HUES64 (cell line): Measurements from ENCODE around the gene CEP128. TPM values are rescaled to one million over a fixed set of nuclear protein-coding genes. Genes with fewer than 3 reads are reported as not detected.
A peak's percentile ranks its signal among the peaks of the same experiment; 100 is the strongest.

Source experiments
- H3K27ac ChIP-seq: 2 replicates; pipeline ENCODE4 v1.7.0; 2013; ENCODE audit warnings: low read depth, low read length, inconsistent platforms
- H3K27me3 ChIP-seq: 2 replicates; pipeline ENCODE4 v1.6.1; 2013; ENCODE audit warnings: mild to moderate bottlenecking, low read length; ENCODE audit not compliant: insufficient read depth
- H3K36me3 ChIP-seq: 2 replicates; pipeline ENCODE4 v1.6.1; 2013; ENCODE audit warnings: mild to moderate bottlenecking, low read length; ENCODE audit not compliant: insufficient read depth
- H3K4me1 ChIP-seq: 2 replicates; pipeline ENCODE4 v1.6.1; 2013; ENCODE audit warnings: mild to moderate bottlenecking, low read length, moderate library complexity; ENCODE audit not compliant: insufficient read depth
- H3K4me3 ChIP-seq: 2 replicates; pipeline ENCODE4 v1.5.1; 2013; ENCODE audit warnings: mild to moderate bottlenecking, low read length, moderate library complexity
- H3K9ac ChIP-seq: 2 replicates; pipeline ENCODE4 v1.6.1; 2013; ENCODE audit warnings: mild to moderate bottlenecking, low read depth, low read length
- H3K9me3 ChIP-seq: 2 replicates; pipeline ENCODE4 v1.6.1; 2013; ENCODE audit warnings: low read depth, low read length; ENCODE audit not compliant: insufficient read depth
- WGBS: fragments of 150-250, 120-280 bp; methylation state at CpG from one replicate; pipeline ENCODE4 v1.1.7; 2013; ENCODE audit warnings: missing lambda C conversion rate; 5-methylcytosine and 5-hydroxymethylcytosine counted together
- polyA plus RNA-seq, 2 experiments: library from polyadenylated mRNA; stranded (reverse); fragments of 50-300 nt; gene quantifications; one replicate each; pipeline ENCODE4 v1.2.3, GENCODE V29; 2013

Gene CEP128
- 5.9 TPM for polyA plus RNA-seq (2013, experiment 1 of 2)
- polyA plus RNA-seq (2013, experiment 2 of 2) = 7.7 TPM

DNA sequence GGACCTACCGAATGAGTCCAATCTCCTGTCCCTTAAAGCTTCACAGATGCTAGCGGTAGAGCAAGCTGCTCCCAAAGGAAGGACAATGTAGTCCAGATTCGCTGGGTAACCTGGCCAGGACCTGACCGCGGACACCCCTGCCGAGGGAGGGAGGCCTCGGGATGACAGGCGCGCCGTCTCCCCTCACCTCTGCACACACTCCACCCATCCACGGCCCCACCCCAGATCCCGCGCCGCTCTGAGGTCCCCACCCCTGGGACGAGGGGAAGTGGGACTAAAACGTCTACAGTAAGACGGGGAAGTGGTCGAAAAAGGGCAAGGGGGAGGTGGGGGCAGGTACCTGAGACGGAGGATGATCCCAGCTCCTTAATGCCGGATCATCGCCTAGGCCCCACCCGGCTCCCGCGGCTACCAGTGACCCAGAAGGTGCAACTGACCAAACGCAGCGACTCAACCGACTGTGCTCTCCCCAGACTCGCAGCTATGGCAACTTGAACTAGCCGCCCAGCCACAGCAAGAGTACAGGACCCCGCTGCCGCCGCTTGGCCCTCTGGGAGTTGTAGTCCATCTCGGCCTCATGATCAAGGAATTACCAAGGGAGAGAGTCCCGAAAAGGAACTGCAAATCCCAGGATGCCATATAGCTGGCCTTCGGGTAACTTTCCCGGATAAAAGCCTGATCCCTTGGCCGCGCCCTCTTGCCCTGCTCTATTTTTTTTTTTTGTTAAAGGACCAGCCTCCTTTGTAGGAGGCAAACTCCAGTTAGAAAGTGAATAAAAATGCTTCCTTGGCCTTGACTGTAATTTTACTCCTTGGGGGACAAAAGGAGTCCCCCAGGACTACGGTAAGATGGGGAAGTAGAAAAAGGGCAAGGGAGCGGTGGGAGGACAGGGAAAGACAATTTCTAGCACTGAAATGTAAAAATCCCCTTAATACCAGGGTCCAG is at the start of gene CEP128:
TSS of gene CEP128 (minus strand) at position 498 of the 945 bp plus-strand sequence.
- Histone ChIP-seq H3K27me3 (no peaks in the 10 kb centered on the region), H3K27ac (peak within 1 kb of the TSS; percentile 48), H3K9me3 (no peaks in the 10 kb centered on the region), H3K36me3 (peaks cover 9% of the 10 kb centered on the region), H3K4me1 (peaks cover 4% of the 10 kb centered on the region; the same call in 1 of the 2 replicates), H3K9ac (peak within 1 kb of the TSS; percentile 69), H3K4me3 (peak within 1 kb of the TSS; percentile 87)
- 2% methylated on average over 36 of the region's 40 CpGs for WGBS

DNA sequence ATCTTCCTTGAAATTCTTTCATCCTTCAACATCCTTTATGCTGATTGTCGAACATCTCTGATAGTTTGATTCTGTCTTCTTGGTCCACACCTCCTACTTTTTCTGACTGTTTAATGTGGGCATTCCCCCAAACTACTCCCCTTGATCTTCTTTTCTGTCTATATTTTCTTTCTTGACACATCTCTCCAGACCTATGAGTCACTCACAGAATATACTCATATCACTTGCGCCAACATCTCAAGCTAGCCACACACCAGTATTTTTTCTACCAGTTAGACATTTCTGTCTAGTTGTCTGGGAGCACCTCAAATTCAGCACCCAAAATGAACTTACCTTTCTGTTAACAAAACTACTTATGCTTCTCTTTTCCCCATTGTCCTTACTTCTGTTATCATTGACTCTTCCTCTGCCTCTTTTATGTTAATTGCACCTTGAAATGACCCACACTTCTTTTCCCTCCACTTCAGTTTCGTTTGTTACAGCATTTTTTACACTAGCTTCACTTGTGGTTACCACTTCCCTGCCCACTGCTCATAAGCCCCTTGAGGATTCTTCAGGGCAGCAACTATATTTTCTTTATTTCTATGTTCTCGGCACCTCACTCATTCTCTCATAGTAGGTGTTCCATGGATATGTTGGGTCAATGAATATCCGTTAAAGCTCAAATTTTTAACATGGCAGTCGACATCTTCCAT is 47.3 kb upstream of the CEP128 start:
- Histone ChIP-seq H3K9ac (no peak overlapping the region), H3K4me1 (no peaks in the 10 kb centered on the region), H3K4me3 (no peak overlapping the region), H3K27ac (no peak overlapping the region), H3K27me3 (no peaks in the 10 kb centered on the region), H3K36me3 (no peaks in the 10 kb centered on the region), H3K9me3 (no peaks in the 10 kb centered on the region)
- WGBS = 82% methylated on average over 5 of the region's 6 CpGs

DNA sequence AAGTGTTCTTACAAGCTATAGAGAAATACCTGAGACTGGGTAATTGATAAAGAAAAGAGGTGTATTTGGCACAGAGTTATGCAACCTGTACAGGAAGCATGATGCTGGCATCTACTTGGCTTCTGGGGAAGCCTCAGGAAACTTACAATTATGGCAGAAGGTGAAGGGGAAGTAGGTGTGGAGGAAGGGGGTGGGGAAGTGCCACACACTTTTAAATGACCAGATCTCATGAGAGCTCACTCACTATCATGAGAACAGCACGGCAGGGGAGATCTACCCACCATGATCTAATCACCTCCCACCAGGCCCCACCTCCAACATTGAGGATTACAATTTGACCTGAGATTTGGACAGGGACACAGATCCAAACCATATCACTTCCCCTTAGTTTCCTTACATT is 46.7 kb upstream of the CEP128 start:
- Histone ChIP-seq H3K36me3 (no peaks in the 10 kb centered on the region), H3K27ac (no peak overlapping the region), H3K4me3 (no peak overlapping the region), H3K9ac (no peak overlapping the region), H3K9me3 (no peaks in the 10 kb centered on the region), H3K4me1 (no peaks in the 10 kb centered on the region), H3K27me3 (no peaks in the 10 kb centered on the region)
- WGBS = 80% methylated on average over 1 of the region's 1 CpG

DNA sequence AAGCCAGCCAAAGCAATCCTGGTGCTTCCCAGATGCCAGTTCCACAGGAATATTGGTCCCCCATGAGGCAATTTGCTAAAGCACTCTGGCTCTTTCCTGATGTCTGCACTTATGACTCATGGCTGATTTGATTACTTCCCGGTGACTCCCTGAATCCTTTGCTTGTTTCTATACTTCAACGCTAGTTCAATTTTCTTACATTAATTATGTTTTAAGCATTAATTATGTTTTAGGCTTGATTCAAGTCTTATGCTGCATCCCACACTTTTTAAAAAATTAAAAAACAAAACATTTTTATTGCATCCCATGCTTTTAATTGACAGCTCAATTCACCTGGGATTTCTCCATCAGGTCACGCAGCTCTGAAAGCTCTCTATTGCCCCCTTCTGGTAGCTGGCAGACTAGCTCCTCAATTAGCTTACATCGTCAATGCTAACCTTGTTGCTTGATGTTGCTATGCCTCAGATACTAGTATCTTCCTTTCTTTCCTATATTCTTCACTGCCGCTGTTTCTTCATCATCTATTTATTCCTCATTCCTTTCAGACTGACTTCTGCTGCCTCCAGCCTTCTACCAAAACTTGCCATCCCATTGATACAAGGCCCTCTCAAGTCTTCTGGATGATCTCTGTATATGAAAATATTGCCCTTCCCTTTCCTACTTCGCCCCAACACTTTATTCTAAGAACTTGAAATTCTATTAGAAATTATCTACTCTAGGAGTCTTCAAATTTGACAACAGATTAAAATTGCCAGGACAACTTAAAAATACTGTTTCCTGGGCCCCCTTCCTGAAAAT is 45.9 kb upstream of the CEP128 start:
- Histone ChIP-seq H3K36me3 (no peaks in the 10 kb centered on the region), H3K4me1 (no peaks in the 10 kb centered on the region), H3K9ac (no peak overlapping the region), H3K4me3 (no peak overlapping the region), H3K27me3 (no peaks in the 10 kb centered on the region), H3K27ac (no peak overlapping the region), H3K9me3 (no peaks in the 10 kb centered on the region)
- 36% methylated on average over 6 of the region's 6 CpGs for WGBS

DNA sequence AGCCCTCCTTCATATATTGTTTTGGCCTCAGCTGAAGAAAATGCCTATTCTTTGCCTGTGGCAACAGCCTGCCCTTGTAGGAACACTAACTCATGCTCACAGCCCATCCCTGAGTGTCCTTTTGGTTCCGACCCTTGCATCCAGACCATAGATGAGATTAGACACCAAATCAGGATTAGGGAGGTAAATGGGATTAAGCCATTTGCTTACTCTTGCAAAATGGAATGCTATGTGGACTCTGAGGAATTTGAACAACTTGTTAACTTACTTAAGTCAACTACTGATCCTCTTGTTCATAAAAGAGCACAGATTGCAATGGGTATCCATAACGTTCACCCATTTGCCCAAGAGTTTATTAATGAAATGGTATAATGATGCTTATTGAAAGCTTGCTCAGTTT is 41.2 kb upstream of the CEP128 start:
- Histone ChIP-seq H3K27me3 (no peaks in the 10 kb centered on the region), H3K27ac (no peak overlapping the region), H3K4me1 (no peaks in the 10 kb centered on the region), H3K4me3 (no peak overlapping the region), H3K36me3 (no peaks in the 10 kb centered on the region), H3K9me3 (no peaks in the 10 kb centered on the region), H3K9ac (no peak overlapping the region)
- WGBS = 94% methylated on average over 1 of the region's 2 CpGs

DNA sequence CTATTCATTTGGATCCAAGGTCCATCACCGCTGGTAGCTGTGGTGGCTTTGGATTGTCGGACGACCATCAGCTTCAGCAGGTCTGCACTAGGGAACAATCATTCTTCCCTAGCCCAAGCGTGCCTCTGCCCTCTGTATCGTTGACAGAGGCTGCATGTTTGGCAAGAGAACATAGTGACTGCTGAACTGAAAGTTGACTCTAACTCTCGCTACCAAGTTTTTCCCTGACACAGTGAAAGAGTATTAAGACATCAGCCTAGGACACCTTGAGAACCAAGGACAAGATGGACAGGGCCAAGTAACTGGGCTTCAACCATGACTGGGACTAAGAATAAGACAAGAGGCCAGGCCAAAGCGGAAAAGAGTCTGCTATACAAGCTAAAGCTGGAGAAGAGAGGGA is 40.1 kb upstream of the CEP128 start:
- WGBS = 94% methylated on average over 7 of the region's 7 CpGs
- no peak overlapping the region for H3K4me3 ChIP-seq
- H3K27ac ChIP-seq = no peak overlapping the region
- H3K36me3 ChIP-seq = no peaks in the 10 kb centered on the region
- H3K27me3 ChIP-seq = no peaks in the 10 kb centered on the region
- no peak overlapping the region for H3K9ac ChIP-seq
- no peaks in the 10 kb centered on the region for H3K9me3 ChIP-seq
- H3K4me1 ChIP-seq = no peaks in the 10 kb centered on the region

DNA sequence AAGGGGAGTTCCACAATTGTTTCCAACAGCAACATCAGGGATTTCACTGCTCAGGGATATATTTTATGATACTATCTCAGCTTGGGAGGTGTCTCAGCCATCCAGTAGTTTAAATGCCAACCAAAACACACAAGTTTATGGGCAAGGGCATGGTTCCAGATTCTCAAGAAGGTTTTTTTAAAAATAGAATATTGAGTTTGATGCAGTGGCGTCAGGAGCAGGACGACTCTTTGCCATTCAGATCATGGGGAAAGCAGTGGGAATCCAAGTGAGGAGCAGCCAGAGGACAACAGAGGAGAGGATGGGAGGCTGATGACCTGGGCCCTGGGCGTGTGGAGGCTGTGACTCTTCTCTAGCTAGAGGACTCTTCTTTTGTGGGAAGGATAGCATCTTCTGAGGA is 39.6 kb upstream of the CEP128 start:
- WGBS = 86% methylated on average over 3 of the region's 3 CpGs
- H3K36me3 ChIP-seq = no peaks in the 10 kb centered on the region
- no peaks in the 10 kb centered on the region for H3K9me3 ChIP-seq
- H3K9ac ChIP-seq = no peak overlapping the region
- no peaks in the 10 kb centered on the region for H3K27me3 ChIP-seq
- H3K4me1 ChIP-seq = no peaks in the 10 kb centered on the region
- H3K4me3 ChIP-seq = no peak overlapping the region
- H3K27ac ChIP-seq = no peak overlapping the region

DNA sequence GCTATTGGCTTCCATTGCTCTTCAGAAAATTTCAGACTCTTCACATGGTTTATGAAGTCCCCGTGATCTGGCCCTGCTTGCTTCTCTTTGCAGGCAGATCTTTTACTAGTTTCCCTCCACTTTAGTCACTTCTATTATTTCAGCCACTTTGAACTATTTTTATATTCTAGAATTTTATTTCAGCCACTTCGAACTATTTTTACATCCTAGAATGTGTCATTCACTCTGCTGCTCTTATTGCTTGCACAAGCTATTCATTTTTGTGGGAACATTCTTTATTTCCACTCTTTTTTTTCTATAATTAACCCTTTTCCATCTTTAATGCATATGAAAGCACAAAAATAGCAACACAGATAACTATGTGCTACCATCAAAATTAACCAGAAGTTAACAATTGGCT is 38.4 kb upstream of the CEP128 start:
- Histone ChIP-seq H3K9me3 (no peaks in the 10 kb centered on the region), H3K4me1 (no peaks in the 10 kb centered on the region), H3K9ac (no peak overlapping the region), H3K4me3 (no peak overlapping the region), H3K27me3 (no peaks in the 10 kb centered on the region), H3K27ac (no peak overlapping the region), H3K36me3 (no peaks in the 10 kb centered on the region)
- 90% methylated on average over 2 of the region's 2 CpGs for WGBS

DNA sequence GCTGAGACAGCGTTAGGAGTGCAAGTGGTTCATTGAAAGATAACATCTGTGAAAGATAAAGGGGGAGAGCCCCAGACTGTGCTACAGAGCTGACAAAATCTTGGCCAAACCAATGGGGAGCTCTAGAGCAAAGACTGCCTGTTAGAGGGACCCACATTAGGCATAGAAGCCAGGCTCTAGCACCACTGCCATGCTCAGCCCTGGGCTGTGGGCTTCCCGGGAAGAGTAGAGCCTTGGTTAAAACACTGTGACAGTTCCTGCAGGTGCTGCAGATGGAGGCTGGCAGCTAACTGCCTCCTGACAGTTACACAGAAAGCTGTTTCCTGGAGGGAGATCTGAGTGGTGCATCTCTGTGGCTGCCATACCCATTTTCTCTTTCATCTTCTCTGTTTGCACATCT is 36.9 kb upstream of the CEP128 start:
- Histone ChIP-seq H3K4me1 (no peaks in the 10 kb centered on the region), H3K9me3 (no peaks in the 10 kb centered on the region), H3K27ac (no peak overlapping the region), H3K9ac (no peak overlapping the region), H3K36me3 (no peaks in the 10 kb centered on the region), H3K27me3 (no peaks in the 10 kb centered on the region), H3K4me3 (no peak overlapping the region)
- 94% methylated on average over 2 of the region's 2 CpGs for WGBS

DNA sequence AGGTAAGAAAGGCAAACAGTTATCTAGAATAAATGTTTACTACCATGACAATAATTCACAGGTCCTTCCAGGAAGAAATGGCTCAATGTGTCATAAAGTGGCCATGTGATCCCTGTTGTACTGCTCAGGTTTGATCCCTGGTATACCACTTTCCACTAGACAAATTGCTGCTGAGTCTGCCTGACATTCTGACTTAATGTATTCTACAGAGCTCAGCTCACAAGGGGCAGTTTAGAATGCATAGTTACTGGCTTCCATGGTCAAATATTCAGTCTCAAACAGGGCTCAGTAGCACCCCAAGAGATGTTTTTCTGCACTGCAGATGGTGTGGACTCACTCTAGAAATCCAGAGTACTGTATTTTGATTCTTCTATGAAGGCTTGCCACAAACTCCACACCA is 35.7 kb upstream of the CEP128 start:
- Histone ChIP-seq H3K27ac (no peak overlapping the region), H3K36me3 (no peaks in the 10 kb centered on the region), H3K9ac (no peak overlapping the region), H3K4me1 (no peaks in the 10 kb centered on the region), H3K4me3 (no peak overlapping the region), H3K9me3 (no peaks in the 10 kb centered on the region), H3K27me3 (no peaks in the 10 kb centered on the region)

DNA sequence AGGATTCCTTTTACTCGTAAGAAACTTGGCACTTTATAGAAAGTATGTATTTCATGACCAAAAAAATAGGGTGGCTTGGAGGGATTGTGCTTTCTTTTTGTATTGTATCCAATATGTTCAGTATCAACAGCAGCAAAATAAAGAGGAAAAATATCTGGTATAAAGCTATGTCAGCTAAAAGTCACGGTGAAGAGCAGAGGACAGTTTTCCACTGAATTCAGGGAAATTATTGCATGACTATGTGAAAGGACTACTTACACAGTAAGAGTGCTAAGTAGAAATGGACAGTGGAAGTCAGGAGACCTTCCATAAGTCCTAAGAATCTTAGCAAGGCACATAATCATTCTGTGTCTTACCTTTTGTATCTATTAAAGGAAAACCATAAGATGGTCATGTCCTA is 33.1 kb upstream of the CEP128 start:
- Histone ChIP-seq H3K4me1 (no peaks in the 10 kb centered on the region), H3K4me3 (no peak overlapping the region), H3K27me3 (no peaks in the 10 kb centered on the region), H3K36me3 (no peaks in the 10 kb centered on the region), H3K9me3 (no peaks in the 10 kb centered on the region), H3K27ac (no peak overlapping the region), H3K9ac (no peak overlapping the region)
- WGBS = 99% methylated on average over 2 of the region's 2 CpGs
